Measurements from ENCODE around the gene TTLL9.

DNA sequence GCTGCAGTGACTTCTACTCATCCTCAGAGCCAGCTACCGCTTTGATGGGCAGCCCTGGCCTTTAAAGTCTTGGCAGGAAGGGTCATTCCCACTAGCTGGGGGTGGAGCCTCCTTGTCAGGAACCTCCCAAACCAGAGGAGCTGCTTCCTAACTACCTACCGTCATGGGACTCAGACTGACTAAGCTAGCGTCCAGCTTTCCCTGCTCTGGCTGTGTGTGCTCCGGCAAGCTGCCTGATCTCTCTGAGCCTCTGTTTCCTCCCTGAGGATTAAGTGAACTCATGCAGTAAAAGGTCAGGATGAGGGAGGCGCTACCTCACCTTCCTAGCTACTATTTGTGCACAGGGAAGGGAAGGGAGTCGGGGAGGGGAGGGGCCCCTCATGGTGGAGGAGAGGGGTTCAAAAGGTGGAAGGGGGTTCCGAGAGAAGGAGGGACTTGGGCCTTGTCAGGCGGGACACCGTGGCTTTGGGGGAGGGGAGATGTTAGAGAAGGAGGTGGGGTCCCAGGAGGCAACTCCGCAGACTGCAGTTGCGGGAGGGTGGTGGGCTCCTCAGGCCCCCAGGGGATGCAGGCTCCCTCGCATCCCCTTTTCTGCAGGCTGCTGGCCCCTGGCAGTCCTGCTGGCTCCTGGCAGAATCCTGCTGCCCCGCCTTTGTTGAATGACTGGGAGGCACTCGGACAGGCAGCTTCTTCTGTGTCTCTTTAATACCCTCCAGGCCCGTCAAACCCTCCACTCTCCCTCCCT, 9.9 kb upstream of the TTLL9 start:
- TF ChIP-seq, protein P1, sequence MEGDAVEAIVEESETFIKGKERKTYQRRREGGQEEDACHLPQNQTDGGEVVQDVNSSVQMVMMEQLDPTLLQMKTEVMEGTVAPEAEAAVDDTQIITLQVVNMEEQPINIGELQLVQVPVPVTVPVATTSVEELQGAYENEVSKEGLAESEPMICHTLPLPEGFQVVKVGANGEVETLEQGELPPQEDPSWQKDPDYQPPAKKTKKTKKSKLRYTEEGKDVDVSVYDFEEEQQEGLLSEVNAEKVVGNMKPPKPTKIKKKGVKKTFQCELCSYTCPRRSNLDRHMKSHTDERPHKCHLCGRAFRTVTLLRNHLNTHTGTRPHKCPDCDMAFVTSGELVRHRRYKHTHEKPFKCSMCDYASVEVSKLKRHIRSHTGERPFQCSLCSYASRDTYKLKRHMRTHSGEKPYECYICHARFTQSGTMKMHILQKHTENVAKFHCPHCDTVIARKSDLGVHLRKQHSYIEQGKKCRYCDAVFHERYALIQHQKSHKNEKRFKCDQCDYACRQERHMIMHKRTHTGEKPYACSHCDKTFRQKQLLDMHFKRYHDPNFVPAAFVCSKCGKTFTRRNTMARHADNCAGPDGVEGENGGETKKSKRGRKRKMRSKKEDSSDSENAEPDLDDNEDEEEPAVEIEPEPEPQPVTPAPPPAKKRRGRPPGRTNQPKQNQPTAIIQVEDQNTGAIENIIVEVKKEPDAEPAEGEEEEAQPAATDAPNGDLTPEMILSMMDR (IDR thresholded peaks at IDR 0.05), result no peak
- TF ChIP-seq EP300 (IDR thresholded peaks at IDR 0.05), result no peak

Data from suprapubic skin (tissue), 3 donors.